H1 (cell line): Measurements from ENCODE around the gene DNAI2. TPM values are rescaled to one million over a fixed set of nuclear protein-coding genes. Genes with fewer than 3 reads are reported as not detected.

ENCODE experiments used
- CTCF ChIA-PET: fragments of 300-600 bp; sonication (Branson Sonifier 250); formaldehyde crosslinking; loops from one replicate; lab custom pipeline; 2021; ENCODE audit not compliant: partially characterized antibody; lab: Charles Lee
- POLR2A ChIA-PET: fragments of 300-600 bp; sonication (Branson Sonifier 250); formaldehyde crosslinking; loops from one replicate; lab custom pipeline; 2021; ENCODE audit warnings: inconsistent platforms; ENCODE audit not compliant: partially characterized antibody; lab: Charles Lee
- DNase-seq, 2 experiments: peaks; one replicate each; pipeline versions ENCODE4 v3.0.0 to v3.0.0-alpha.2; 2010 to 2022; ENCODE audit warnings: low spot score in 2 of 2, low read depth in 1 of 2, mixed read lengths in 1 of 2
- FAIRE-seq: peaks from 2 replicates; lab custom pipeline; 2011; peaks lifted over from hg19 to GRCh38; lab: Jason Lieb, UNC
- H2AFZ ChIP-seq: 2 replicates; pipeline ENCODE4 v1.8.1; 2012; ENCODE audit warnings: low read length, inconsistent platforms
- H2AK5ac ChIP-seq: 2 replicates; pipeline ENCODE4 v1.6.1; 2013; ENCODE audit warnings: low read depth, low read length
- H2BK120ac ChIP-seq: replicated peaks from 2 replicates; pipeline ENCODE3; 2013; ENCODE audit warnings: low read depth, low read length, inconsistent platforms
- H2BK12ac ChIP-seq: 2 replicates; pipeline ENCODE4 v1.6.1; 2013; ENCODE audit warnings: low read depth, low read length
- H2BK15ac ChIP-seq: 2 replicates; pipeline ENCODE4 v1.6.1; 2013; ENCODE audit warnings: low read length
- H2BK20ac ChIP-seq: 2 replicates; pipeline ENCODE4 v1.6.1; 2013; ENCODE audit warnings: low read length
- H2BK5ac ChIP-seq: 2 replicates; pipeline ENCODE4 v1.6.1; 2013; ENCODE audit warnings: low read depth, low read length
- H3K14ac ChIP-seq: 2 replicates; pipeline ENCODE4 v1.6.1; 2013; ENCODE audit warnings: inconsistent platforms; ENCODE audit not compliant: insufficient read length
- H3K18ac ChIP-seq: 2 replicates; pipeline ENCODE4 v1.6.1; 2013; ENCODE audit warnings: low read length; ENCODE audit errors: extremely low read depth
- H3K23ac ChIP-seq: 2 replicates; pipeline ENCODE4 v1.6.1; 2013; ENCODE audit warnings: inconsistent platforms; ENCODE audit not compliant: insufficient read length
- H3K23me2 ChIP-seq: 2 replicates; pipeline ENCODE4 v1.6.1; 2013; ENCODE audit warnings: low read depth, low read length
- H3K27ac ChIP-seq: 2 replicates; pipeline ENCODE4 v1.6.1; 2011; ENCODE audit warnings: low read depth, low read length, inconsistent platforms
- H3K27me3 ChIP-seq, 4 experiments: replicated peaks in 1 of 4; 1 replicate in 1 of 4; 2 replicates in 3 of 4; pipeline versions ENCODE4 v1.6.1 to v1.8.1; 2011 to 2013; ENCODE audit warnings: low read length in 3 of 4, mild to moderate bottlenecking in 3 of 4, inconsistent platforms in 2 of 4, mixed read lengths in 2 of 4, moderate library complexity in 1 of 4; ENCODE audit not compliant: control insufficient read depth in 3 of 4, insufficient read depth in 3 of 4; ENCODE audit errors: extremely low read depth in 1 of 4
- H3K36me3 ChIP-seq, 4 experiments: 2 replicates each; pipeline versions ENCODE4 v1.6.1 to v1.8.1; 2011 to 2013; ENCODE audit warnings: mild to moderate bottlenecking in 4 of 4, low read length in 3 of 4, moderate library complexity in 2 of 4, control low read depth in 1 of 4, inconsistent platforms in 1 of 4; ENCODE audit not compliant: insufficient read depth in 4 of 4, control insufficient read depth in 2 of 4
- H3K4ac ChIP-seq: replicated peaks from 2 replicates; pipeline ENCODE3; 2013; ENCODE audit warnings: low read length, low read depth, mixed read lengths, inconsistent platforms; ENCODE audit not compliant: insufficient read length
- H3K4me1 ChIP-seq, 4 experiments: replicated peaks in 1 of 4; 1 replicate in 1 of 4; 2 replicates in 3 of 4; pipeline versions ENCODE4 v1.6.1 to v1.8.1; 2011 to 2013; ENCODE audit warnings: low read length in 3 of 4, inconsistent platforms in 2 of 4, mixed read lengths in 1 of 4; ENCODE audit not compliant: insufficient read depth in 4 of 4, control insufficient read depth in 3 of 4
- H3K4me2 ChIP-seq, 2 experiments: 2 replicates each; pipeline versions ENCODE4 v1.6.1 to v1.8.1; 2011 to 2013; ENCODE audit warnings: low read depth in 2 of 2, low read length in 2 of 2, control low read depth in 1 of 2, inconsistent platforms in 1 of 2, mild to moderate bottlenecking in 1 of 2; ENCODE audit not compliant: insufficient read depth in 1 of 2
- H3K4me3 ChIP-seq, 4 experiments: fragments of 200-600, 300-600 bp in 1 of 4; sonication (generic), shearing (Covaris generic), sonication (Bioruptor Twin) in 1 of 4; 2 replicates each; pipeline versions ENCODE4 v1.5.1 to v1.8.1; 2011 to 2016; ENCODE audit warnings: low read length in 4 of 4, low read depth in 3 of 4, control low read depth in 2 of 4, inconsistent platforms in 2 of 4, mild to moderate bottlenecking in 2 of 4, mixed read lengths in 1 of 4, moderate library complexity in 1 of 4; ENCODE audit not compliant: insufficient read depth in 2 of 4; ENCODE audit errors: extremely low read depth in 1 of 4
- H3K56ac ChIP-seq: replicated peaks from 2 replicates; pipeline ENCODE3; 2013; ENCODE audit warnings: low read depth, mild to moderate bottlenecking, mixed read lengths, low read length, inconsistent platforms; ENCODE audit not compliant: insufficient read length
- H3K79me1 ChIP-seq: 2 replicates; pipeline ENCODE4 v1.6.1; 2013; ENCODE audit warnings: low read depth, low read length, control low read depth
- H3K79me2 ChIP-seq, 2 experiments: 2 replicates each; pipeline versions ENCODE4 v1.6.1 to v1.8.1; 2012 to 2013; ENCODE audit warnings: low read length in 2 of 2, mild to moderate bottlenecking in 2 of 2, inconsistent platforms in 1 of 2; ENCODE audit not compliant: insufficient read depth in 2 of 2, control insufficient read depth in 1 of 2
- H3K9ac ChIP-seq, 4 experiments: replicated peaks in 1 of 4; 1 replicate in 1 of 4; 2 replicates in 3 of 4; pipeline versions ENCODE4 v1.6.1 to v1.8.1; 2011 to 2013; ENCODE audit warnings: low read depth in 3 of 4, low read length in 3 of 4, control low read depth in 2 of 4, mild to moderate bottlenecking in 2 of 4, moderate library complexity in 2 of 4, inconsistent platforms in 1 of 4; ENCODE audit errors: extremely low read depth in 1 of 4
- H3K9me3 ChIP-seq, 2 experiments: 2 replicates each; pipeline versions ENCODE4 v1.6.1 to v1.8.1; 2012 to 2013; ENCODE audit warnings: mild to moderate bottlenecking in 2 of 2, moderate library complexity in 2 of 2, control low read depth in 1 of 2, inconsistent platforms in 1 of 2, low read depth in 1 of 2, low read length in 1 of 2, mixed read lengths in 1 of 2; ENCODE audit not compliant: insufficient read depth in 2 of 2
- H4K20me1 ChIP-seq, 2 experiments: replicated peaks in 1 of 2; 2 replicates each; pipeline versions ENCODE3 to v1.8.1; 2011 to 2013; ENCODE audit warnings: inconsistent platforms in 2 of 2, low read length in 2 of 2, mild to moderate bottlenecking in 1 of 2; ENCODE audit not compliant: insufficient read depth in 2 of 2, control insufficient read depth in 1 of 2
- H4K5ac ChIP-seq: 2 replicates; pipeline ENCODE4 v1.6.1; 2013; ENCODE audit warnings: low read length, low read depth, mixed read lengths, inconsistent platforms; ENCODE audit not compliant: insufficient read length
- H4K8ac ChIP-seq: 2 replicates; pipeline ENCODE4 v1.8.0; 2013; ENCODE audit warnings: mild to moderate bottlenecking, moderate library complexity, low read length, inconsistent platforms; ENCODE audit not compliant: insufficient read depth; ENCODE audit errors: extremely low read depth
- H4K91ac ChIP-seq: replicated peaks from 2 replicates; pipeline ENCODE3; 2013; ENCODE audit warnings: low read length, mixed read lengths, inconsistent platforms; ENCODE audit not compliant: insufficient read length
- NRF1 ChIP-seq: IDR thresholded peaks from 2 replicates; pipeline ENCODE4 v1.6.1; 2011; ENCODE audit warnings: mild to moderate bottlenecking, low read depth, low read length, improper control_type of control experiment
- POLR2AphosphoS5 ChIP-seq: IDR thresholded peaks from 2 replicates; pipeline ENCODE4 v1.6.1; 2011; ENCODE audit warnings: low read depth, low read length
- RBBP5 ChIP-seq: IDR thresholded peaks from 2 replicates; pipeline ENCODE4 v1.7.1; 2012; ENCODE audit warnings: low read depth, mild to moderate bottlenecking, inconsistent platforms, low read length, moderate library complexity, borderline replicate concordance
- SP2 ChIP-seq: IDR thresholded peaks from 2 replicates; pipeline ENCODE4 v1.6.1; 2012; ENCODE audit warnings: mild to moderate bottlenecking, low read length, inconsistent platforms
- SRF ChIP-seq: IDR thresholded peaks from 2 replicates; pipeline ENCODE4 v1.6.1; 2011; ENCODE audit warnings: mild to moderate bottlenecking, low read depth, low read length, moderate library complexity
- WGBS, 2 experiments: shearing (Covaris generic) in 1 of 2; methylation state at CpG; one replicate each; pipeline versions ENCODE4 v1.1.6 to v1.1.7; 2013 to 2015; ENCODE audit warnings: low lambda C conversion rate in 2 of 2, mixed read lengths in 2 of 2, inconsistent platforms in 1 of 2, low coverage in 1 of 2, missing lambda C conversion rate in 1 of 2; ENCODE audit not compliant: insufficient replicate concordance in 2 of 2, insufficient coverage in 1 of 2, insufficient read length in 1 of 2; ENCODE audit errors: extremely low coverage in 1 of 2, missing lambda C conversion rate in 1 of 2; 5-methylcytosine and 5-hydroxymethylcytosine counted together
- polyA plus RNA-seq, 7 experiments: library from polyadenylated mRNA; depleted of rRNA in 3 of 7; stranded (reverse) in 5 of 7; unstranded in 2 of 7; fragments of >200 nt in 5 of 7; fragments of 200-250 nt in 2 of 7; gene quantifications; 1 replicate in 5 of 7; 2 replicates in 1 of 7; 4 replicates in 1 of 7; pipeline versions ENCODE4 v1.2.1 to v1.2.3, GENCODE V29; 2011 to 2013; ENCODE audit warnings: missing spikeins in 2 of 7, mixed read lengths in 2 of 7
- total RNA-seq: library from RNA; stranded (reverse); fragmentation: NEBNext Ultra II Directional; extraction: Animal tissue kit (Norgen Biotek cat#: 25700); gene quantifications from 2 replicates; pipeline ENCODE4 v1.2.1, GENCODE V29; 2021

Gene DNAI2
- total and polyA plus RNA-seq, 2 of the 8 experiments (the other 6 are each of a cell fraction or from before 2014, with no cell fraction given): 0.08 to 0.15 TPM

GRCh38 chr17:74359916-74360315 is 85.9 kb downstream of the DNAI2 start:
- Histone ChIP-seq H3K36me3 (peaks cover 0 to 10% (median 0%) of the 10 kb centered on the region in 4 experiments; a peak in 1 of 8 replicates), H2AK5ac (no peak overlapping the region), H2BK20ac (no peak overlapping the region), H3K23ac (no peak overlapping the region), H2BK5ac (no peak overlapping the region), H3K18ac (no peak overlapping the region), H4K5ac (no peak overlapping the region), H3K27ac (no peak overlapping the region), H3K23me2 (peaks cover 1% of the 10 kb centered on the region), H3K4ac (no peak overlapping the region), H3K4me1 (peaks cover 5 to 29% (median 19%) of the 10 kb centered on the region in 4 experiments), H4K91ac (no peak overlapping the region), H2BK12ac (peak overlapping the region; percentile 44; the same call in 1 of the 2 replicates), H2AFZ (no peak overlapping the region), H2BK120ac (no peak overlapping the region), H2BK15ac (no peak overlapping the region), H4K20me1 (no peaks in the 10 kb centered on the region), H3K79me2 (no peaks in the 10 kb centered on the region), H3K9me3 (no peaks in the 10 kb centered on the region), H3K14ac (no peak overlapping the region), H3K9ac (no peak overlapping the region), H3K56ac (no peak overlapping the region), H3K4me3 (no peak overlapping the region), H3K4me2 (no peak overlapping the region), H3K79me1 (no peaks in the 10 kb centered on the region), H3K27me3 (peaks cover 0 to 6% (median 0%) of the 10 kb centered on the region in 4 experiments; a peak in 4 of 7 replicates), H4K8ac (no peak overlapping the region)
- WGBS, 2 experiments: 93% methylated on average over 22 of the region's 22 CpGs; no CpG with 5 or more reads in 1 of the 2 experiments
- FAIRE-seq (no peak), DNase-seq (no peak)
- ChIA-PET POLR2A (interaction anchor here (0.8 kb wide), 1 partner anchor 99 kb away, joined by 3 read pairs; no protein-coding TSS in a partner anchor), CTCF (interaction anchor here (0.6 to 6.5 kb wide), 12 partner anchors 9 to 149 kb away, joined by 3 to 64 read pairs (median 6); partner anchors contain the start of gene GPR142)
- TF ChIP-seq POLR2AphosphoS5 (no peak), SP2 (no peak), NRF1 (no peak), RBBP5 (no peak), SRF (no peak)
